Endothelial cell (in vitro differentiated cells): ENCODE measurements around the gene RELN. TPM values are rescaled to one million over a fixed set of nuclear protein-coding genes. Genes with fewer than 3 reads are reported as not detected.

Experiments
- DNase-seq: peaks from one replicate; pipeline ENCODE4 v3.0.0; 2021; ENCODE audit warnings: low spot score
- H3K27ac Mint-ChIP-seq: one replicate; pipeline ENCODE4 v1.8.0; 2021; ENCODE audit warnings: mixed read lengths, inconsistent platforms; ENCODE audit not compliant: unreplicated experiment
- H3K27me3 Mint-ChIP-seq: one replicate; pipeline ENCODE4 v1.8.0; 2021; ENCODE audit warnings: mild to moderate bottlenecking, moderate library complexity, mixed read lengths, inconsistent platforms; ENCODE audit not compliant: unreplicated experiment
- H3K36me3 Mint-ChIP-seq: one replicate; pipeline ENCODE4 v1.8.0; 2021; ENCODE audit warnings: mild to moderate bottlenecking, low read depth, mixed read lengths, inconsistent platforms; ENCODE audit not compliant: unreplicated experiment
- H3K4me1 Mint-ChIP-seq: one replicate; pipeline ENCODE4 v1.8.0; 2021; ENCODE audit warnings: mild to moderate bottlenecking, mixed read lengths, inconsistent platforms; ENCODE audit not compliant: unreplicated experiment
- H3K4me3 Mint-ChIP-seq: one replicate; pipeline ENCODE4 v1.8.0; 2021; ENCODE audit warnings: mild to moderate bottlenecking, mixed read lengths, inconsistent platforms; ENCODE audit not compliant: unreplicated experiment
- H3K9me3 Mint-ChIP-seq: one replicate; pipeline ENCODE4 v1.8.0; 2021; ENCODE audit warnings: mixed read lengths, inconsistent platforms; ENCODE audit not compliant: unreplicated experiment
- total RNA-seq: library from RNA; stranded (reverse); fragmentation: NEBNext Ultra II Directional; extraction: Animal tissue kit (Norgen Biotek cat#: 25700); gene quantifications from one replicate; pipeline ENCODE4 v1.2.1, GENCODE V29; 2021; ENCODE audit not compliant: unreplicated experiment
- TF ChIP-seq, protein P1 (sequence below): fragments of 200-600 bp; sonication (generic); IDR thresholded peaks from one replicate; pipeline ENCODE4 v1.5.0; 2021; ENCODE audit warnings: antibody characterized with exemption; ENCODE audit not compliant: unreplicated experiment

RELN gene
- total RNA-seq, 1 donor from 2014 or later: 2.3 TPM

DNA sequence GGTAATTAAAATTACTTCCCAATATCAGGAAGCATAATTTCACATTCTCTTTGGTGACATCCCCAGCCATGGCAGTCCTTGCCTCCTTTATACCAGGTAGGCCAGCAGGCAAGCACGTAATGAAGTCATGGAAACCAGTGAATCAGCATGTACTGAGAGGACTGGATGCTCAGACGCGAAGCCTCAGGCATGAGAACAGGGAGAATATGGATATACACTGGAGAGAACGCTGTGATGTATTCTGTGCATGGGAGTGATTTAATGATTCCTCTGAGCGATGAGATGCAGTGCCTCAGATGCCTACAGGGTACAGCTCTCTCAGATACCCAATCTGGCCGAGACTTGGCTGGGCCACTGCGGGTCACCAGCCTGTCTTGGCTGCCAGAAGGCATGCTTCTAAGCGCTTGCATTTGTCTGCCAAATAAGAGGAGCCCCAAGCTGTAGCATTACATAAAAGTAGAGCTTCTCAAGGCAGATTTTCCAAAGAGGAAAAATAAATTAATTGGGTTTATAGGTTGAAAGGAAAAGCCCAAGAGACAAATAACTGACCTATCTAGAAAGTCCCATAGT is 238.1 kb downstream of the RELN start:
- Mint-ChIP-seq H3K9me3 (no peaks in the 10 kb centered on the region), H3K4me1 (no peaks in the 10 kb centered on the region), H3K27me3 (peaks cover 1% of the 10 kb centered on the region), H3K36me3 (no peaks in the 10 kb centered on the region), H3K27ac (no peak overlapping the region), H3K4me3 (no peak overlapping the region)
- DNase-seq: no peak
- TF ChIP-seq, protein P1, sequence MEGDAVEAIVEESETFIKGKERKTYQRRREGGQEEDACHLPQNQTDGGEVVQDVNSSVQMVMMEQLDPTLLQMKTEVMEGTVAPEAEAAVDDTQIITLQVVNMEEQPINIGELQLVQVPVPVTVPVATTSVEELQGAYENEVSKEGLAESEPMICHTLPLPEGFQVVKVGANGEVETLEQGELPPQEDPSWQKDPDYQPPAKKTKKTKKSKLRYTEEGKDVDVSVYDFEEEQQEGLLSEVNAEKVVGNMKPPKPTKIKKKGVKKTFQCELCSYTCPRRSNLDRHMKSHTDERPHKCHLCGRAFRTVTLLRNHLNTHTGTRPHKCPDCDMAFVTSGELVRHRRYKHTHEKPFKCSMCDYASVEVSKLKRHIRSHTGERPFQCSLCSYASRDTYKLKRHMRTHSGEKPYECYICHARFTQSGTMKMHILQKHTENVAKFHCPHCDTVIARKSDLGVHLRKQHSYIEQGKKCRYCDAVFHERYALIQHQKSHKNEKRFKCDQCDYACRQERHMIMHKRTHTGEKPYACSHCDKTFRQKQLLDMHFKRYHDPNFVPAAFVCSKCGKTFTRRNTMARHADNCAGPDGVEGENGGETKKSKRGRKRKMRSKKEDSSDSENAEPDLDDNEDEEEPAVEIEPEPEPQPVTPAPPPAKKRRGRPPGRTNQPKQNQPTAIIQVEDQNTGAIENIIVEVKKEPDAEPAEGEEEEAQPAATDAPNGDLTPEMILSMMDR: no peak

GRCh38 chr7:103748680-103749079 is 240.8 kb downstream of the RELN start:
- H3K36me3 Mint-ChIP-seq: no peaks in the 10 kb centered on the region
- H3K4me3 Mint-ChIP-seq: no peak overlapping the region
- DNase-seq: no peak
- no peaks in the 10 kb centered on the region for H3K27me3 Mint-ChIP-seq
- H3K4me1 Mint-ChIP-seq: no peaks in the 10 kb centered on the region
- TF ChIP-seq, protein P1: no peak
- no peak overlapping the region for H3K27ac Mint-ChIP-seq
- H3K9me3 Mint-ChIP-seq: no peaks in the 10 kb centered on the region

DNA sequence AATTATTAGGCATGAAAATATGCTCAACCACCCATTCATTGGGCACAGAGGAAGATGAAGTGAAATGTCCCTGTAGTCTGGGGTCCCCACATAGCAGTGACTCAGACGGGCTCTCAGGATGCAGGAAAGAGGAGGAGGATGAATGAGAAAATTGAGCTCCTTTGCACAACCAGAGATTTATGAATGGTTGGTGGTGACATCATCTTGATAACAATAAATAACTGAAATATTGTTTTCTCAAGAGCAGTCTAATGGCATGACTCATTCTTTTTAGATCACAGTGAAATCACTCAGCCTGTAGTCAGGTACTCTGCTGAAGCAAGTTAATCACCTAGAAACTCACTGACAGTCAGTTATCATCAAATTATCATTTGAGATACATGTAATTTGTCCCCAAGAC is 254.1 kb downstream of the RELN start:
- TF ChIP-seq, protein P1: no peak
- peaks cover 1% of the 10 kb centered on the region for H3K27me3 Mint-ChIP-seq
- H3K9me3 Mint-ChIP-seq: no peaks in the 10 kb centered on the region
- H3K36me3 Mint-ChIP-seq: no peaks in the 10 kb centered on the region
- H3K27ac Mint-ChIP-seq: no peak overlapping the region
- no peaks in the 10 kb centered on the region for H3K4me1 Mint-ChIP-seq
- no peak for DNase-seq
- no peak overlapping the region for H3K4me3 Mint-ChIP-seq

DNA sequence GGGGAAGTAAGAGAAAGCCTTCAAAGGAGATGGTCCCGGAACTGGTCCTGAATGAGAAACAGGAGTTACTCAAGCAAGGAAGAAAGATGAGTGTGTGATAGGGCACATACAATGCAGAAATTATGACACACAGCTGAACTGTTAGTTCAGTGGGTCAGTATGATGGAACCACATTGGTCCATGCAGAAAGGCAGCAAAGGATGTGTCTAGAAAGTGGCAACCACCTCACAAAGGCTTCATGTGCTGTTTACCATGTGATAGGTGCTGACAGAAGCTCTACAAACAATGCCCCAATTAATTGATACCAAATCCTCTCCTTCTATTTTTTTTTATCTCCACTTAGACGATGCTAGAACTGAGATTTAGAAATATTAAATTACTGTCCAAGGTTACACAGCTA is 258.3 kb downstream of the RELN start:
- no peaks in the 10 kb centered on the region for H3K36me3 Mint-ChIP-seq
- TF ChIP-seq, protein P1: no peak
- H3K27ac Mint-ChIP-seq: no peak overlapping the region
- no peaks in the 10 kb centered on the region for H3K27me3 Mint-ChIP-seq
- H3K9me3 Mint-ChIP-seq: no peaks in the 10 kb centered on the region
- H3K4me3 Mint-ChIP-seq: no peak overlapping the region
- no peak for DNase-seq
- no peaks in the 10 kb centered on the region for H3K4me1 Mint-ChIP-seq

DNA sequence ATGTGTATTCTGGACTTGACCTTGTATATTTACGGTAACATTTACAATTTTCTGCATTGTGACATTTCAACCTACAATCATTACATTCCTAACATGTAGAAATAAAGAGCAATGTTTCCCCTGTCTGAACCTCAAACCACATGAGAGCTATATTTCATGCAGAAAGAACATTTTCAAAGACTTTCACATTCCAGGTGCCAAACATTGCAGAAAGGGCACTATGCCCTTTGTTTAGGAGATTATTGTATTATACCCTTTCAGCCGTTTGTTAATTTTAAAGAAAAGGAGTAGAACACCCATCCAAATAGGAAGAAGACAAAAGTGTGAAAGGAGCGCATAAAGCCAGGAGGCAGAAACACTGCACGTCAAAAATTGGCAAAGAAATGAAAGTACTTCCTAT is 260.4 kb downstream of the RELN start:
- TF ChIP-seq, protein P1: no peak
- Mint-ChIP-seq H3K4me1 (no peaks in the 10 kb centered on the region), H3K27ac (no peak overlapping the region), H3K4me3 (no peak overlapping the region), H3K9me3 (no peaks in the 10 kb centered on the region), H3K27me3 (no peaks in the 10 kb centered on the region), H3K36me3 (no peaks in the 10 kb centered on the region)
- no peak for DNase-seq
